NCI-H2107 treated with DMSO at 0.1 percent for 48 hours (cell line): Measurements from ENCODE around the gene TCFL5.

ENCODE experiments used
- DNase-seq: peaks from one replicate; lab custom pipeline; 2025; ENCODE audit not compliant: unreplicated experiment; lab: John Stamatoyannopoulos, UW

The TCFL5 gene

GRCh38 chr20:62814060-62814708 is 47.4 kb downstream of the TCFL5 start:
- no peak for DNase-seq

DNA sequence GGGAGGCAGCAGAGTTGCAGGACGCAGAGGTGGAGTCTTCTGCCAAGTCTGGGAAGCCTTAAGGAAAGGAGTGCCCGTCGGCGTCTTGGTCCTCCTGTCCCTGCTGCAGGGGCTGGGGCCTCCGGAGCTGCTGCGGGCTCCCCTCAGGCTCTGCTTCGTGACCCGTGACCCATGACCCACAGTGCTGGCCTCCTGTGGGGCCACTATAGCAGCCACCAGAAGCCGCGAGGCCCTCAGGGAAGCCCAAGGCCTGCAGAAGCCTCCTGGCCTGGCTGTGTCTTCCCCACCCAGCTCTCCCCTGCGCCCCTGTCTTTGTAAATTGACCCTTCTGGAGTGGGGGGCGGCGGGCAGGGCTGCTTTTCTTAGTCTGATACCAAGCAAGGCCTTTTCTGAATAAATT is 48.0 kb downstream of the TCFL5 start:
- DNase-seq: no peak

GRCh38 chr20:62812907-62813200 is 48.8 kb downstream of the TCFL5 start:
- no peak for DNase-seq

GRCh38 chr20:62812181-62812906 is 49.3 kb downstream of the TCFL5 start:
- DNase-seq: no peak

- DNase-seq: no peak
These were observed 49.9 kb downstream of the TCFL5 start for GRCh38 chr20:62811720-62812119.

GRCh38 chr20:62811320-62811719 is 50.3 kb downstream of the TCFL5 start:
- no peak for DNase-seq

DNA sequence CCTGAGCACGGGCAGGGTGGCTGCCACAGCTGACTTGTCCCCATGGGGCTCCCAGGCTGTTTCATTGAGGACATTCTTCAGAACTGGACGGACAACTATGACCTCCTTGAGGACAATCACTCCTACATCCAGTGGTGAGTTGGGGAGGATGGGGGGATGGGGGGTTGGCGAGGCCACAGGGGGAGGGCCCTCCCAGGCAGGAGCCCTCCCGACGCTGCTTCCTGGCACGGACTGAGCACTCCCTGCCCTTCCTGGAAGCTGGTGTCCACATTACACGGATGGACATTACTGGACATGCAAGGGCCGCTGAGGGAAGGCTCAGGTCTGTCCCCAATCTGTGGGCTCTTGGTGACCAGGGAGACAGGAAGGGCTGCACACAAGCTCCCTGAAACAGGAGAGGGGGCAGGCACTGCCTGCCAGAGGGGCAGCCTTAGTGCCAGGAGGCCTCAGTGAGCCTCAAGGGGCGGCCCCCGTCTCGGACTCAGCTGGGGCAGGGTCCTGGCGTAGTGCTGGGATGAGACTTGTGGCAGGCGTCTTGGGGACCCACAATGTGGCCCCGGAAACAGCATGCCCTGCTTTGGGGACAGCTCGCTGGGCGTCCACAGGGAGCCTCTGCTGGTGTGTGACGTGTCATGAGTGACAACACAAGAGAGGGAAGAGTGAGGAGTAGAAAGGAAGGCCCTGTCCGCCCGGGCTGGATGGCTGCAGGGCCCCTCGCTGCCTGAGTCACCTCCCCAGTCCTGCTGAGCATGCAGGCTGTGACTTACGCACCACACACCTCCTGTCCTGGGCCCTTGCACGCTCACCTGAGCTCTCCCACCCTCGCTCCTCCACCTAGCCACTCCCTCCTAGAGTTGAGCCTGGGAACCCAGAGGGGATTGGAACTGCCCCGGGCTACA is 51.8 kb downstream of the TCFL5 start:
- DNase-seq: no peak

DNA sequence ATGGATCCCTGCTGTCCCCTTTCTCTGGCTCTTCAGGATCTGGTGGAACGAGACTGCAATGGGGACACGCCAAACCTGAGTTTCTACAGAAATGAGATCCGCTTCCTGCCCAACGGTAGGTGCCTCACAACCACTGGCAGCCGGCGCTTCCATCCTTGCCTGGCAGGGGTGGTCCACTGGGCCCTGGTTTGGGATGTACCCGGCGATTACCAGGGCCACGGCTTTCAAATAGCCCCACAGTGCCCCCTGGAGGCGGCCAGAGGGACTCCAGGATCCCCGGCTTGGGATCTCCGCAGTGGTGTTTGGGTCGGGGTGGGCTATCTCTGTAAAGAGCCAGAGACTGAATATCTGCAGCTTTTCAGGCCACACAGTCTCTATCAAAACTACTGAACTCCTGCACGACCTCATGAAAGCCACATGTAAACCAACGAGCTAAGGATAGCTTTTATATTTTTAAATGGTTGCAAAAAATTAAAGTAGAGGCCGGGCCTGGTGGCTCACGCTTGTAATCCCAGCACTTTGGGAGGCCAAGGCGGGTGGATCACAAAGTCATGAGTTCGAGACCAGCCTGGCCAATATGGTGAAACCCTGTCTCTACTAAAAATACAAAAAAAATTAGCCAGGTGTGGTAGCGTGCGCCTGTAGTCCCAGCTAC is 53.3 kb downstream of the TCFL5 start:
- no peak for DNase-seq

DNA sequence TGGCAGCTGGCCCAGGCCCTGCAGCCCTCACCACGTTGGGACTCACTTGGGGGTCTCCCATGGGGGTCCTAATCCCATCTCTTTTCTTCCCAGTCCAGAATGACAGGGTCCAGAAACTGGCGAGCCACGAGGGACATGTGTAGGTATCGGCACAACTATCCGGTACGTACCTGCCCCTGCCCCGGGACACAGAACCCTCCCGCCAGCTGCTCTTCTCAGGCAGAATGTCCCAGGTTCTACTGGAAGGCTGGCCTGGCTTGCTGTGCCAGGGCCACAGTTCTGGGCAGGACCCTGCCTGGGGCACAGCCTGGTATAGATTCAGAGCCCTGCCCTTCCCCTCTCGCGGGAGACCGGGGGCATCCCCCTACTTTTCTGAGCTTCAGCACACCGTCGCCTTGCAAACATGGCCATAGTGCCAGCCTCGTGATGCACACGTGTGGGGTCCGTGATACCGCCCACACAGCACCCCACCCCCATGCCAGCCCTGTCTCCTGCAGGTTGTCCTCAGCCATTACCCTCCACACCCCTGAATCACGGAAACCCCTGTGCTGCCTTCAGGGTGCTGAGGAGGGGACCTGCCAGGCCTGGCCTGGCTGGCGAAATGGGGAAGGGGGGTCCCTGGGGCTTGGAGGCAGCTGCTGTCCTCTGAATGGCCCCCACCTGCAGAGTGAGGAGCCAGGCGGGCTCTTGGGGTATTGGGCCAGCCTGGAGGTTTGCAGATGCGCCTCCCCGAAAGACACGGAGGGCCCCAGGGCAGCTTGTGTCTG is 54.0 kb downstream of the TCFL5 start:
- DNase-seq: no peak

- no peak for DNase-seq
These were observed 55.1 kb downstream of the TCFL5 start for GRCh38 chr20:62806383-62807050.

- DNase-seq: no peak
These were observed 55.8 kb downstream of the TCFL5 start for GRCh38 chr20:62805711-62806382.

DNA sequence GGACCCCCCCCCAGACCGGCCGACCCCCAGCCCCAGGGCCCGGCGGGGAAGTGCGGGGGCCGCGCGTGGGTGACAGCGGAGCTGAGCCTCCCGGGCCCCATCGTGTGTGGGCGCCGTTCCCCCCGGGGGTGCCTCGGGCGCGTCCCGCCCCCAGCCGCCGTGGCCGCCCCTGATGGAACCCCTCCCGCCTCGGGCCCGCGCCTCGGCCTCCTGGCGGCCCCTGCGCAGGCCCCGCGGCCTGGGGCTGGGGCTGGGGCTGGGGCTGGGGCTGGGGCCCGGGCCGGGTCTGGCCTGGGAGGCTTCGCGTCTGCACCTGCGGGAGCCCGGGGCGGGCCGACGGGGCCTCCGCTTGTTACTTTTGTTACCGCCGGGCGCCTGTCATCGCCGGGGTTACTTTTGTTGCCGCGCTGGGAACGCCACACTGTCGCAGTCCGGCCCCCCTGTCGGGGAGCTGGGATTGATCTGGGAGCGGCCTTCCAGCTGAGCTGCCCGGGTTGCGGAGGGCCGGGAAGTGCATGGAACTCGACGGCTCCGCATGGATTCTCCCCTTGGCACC is 56.4 kb downstream of the TCFL5 start:
- DNase-seq: no peak

DNA sequence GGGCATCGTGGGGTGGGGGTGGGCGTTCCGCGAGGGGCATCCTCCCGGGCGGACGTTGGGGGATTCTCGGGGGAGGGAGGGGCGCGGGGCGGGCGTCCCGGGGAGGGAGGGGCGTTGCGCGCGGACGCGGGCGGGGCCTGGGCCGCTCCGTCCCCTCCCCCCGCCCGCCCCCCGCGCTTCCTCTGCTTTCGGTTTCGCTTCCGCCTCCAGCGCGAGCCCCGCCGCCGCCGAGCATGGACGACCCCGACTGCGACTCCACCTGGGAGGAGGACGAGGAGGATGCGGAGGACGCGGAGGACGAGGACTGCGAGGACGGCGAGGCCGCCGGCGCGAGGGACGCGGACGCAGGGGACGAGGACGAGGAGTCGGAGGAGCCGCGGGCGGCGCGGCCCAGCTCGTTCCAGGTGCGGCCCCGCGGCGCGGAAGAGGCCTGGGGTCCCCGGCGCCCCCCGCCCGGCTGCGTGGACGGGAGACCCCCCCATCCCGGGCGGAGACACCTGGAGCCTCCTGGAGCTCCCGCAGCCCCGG is 56.9 kb downstream of the TCFL5 start, which contains the start of gene OGFR:
TSS of gene OGFR (plus strand) at position 209 of the 528 bp plus-strand sequence. CDS start at position 234, 25 bp downstream.
- DNase-seq: no peak

DNA sequence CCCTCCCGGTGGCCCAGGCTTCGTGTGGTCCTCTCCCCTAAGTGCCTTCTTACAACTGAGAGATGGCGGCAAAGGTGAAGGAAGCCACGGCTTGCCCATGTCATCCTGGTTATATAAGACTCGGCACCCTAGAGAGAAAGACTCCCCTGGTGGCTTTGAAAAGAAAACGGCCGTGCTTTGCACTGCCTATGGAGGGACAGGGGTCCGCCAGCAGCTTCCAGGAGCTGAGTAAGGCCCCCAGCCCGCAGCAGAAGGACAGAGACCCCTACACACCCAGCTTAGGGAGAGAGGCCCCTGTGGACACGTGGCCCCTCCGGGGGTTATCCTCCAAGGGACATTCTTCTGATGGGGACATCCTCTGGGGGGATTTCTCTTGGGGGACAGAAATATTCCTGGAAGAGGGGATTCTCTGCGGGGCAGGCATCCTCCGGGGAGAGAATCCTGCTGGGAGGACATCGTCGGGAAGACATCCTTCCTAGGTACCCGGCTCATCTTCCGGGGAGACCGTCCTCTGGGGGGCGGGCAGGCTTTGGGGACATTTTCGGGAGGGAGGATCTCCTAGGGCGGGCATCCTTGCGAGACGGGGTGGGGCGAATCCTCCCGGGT is 57.5 kb downstream of the TCFL5 start:
- DNase-seq: no peak

GRCh38 chr20:62802026-62802712 is 59.5 kb downstream of the TCFL5 start:
- DNase-seq: no peak

- no peak for DNase-seq
These were observed 60.2 kb downstream of the TCFL5 start for GRCh38 chr20:62801284-62802010.
